SK-N-MC (cell line): ENCODE results near the gene MACROD2.

Source experiments
- EZH2 ChIP-seq: fragments of 200-600 bp; sonication (generic); IDR thresholded peaks from one replicate; pipeline ENCODE4 v1.6.1; 2017; ENCODE audit warnings: antibody characterized with exemption
- POLR2AphosphoS5 ChIP-seq: IDR thresholded peaks from 2 replicates; pipeline ENCODE4 v1.6.1; 2012; ENCODE audit warnings: mild to moderate bottlenecking, low read depth, low read length, borderline replicate concordance

DNA sequence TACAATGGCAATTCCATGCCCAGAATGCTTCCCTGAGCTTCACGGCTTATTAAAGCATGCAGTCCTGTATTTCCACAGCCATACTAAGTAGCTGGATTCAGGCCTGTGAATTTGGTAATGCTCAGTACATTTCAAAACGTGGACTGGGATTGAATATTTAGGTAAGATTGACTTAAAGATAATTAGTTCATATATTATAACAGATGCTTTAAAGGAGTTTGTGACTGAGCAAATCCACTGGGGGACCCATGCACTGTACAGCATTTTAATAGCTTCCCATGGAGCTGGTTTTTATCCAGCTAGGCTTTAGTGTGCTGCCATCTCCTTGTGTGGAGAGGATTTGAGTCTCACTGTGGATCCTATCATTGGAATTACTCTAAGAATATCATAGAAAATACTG is 763.0 kb downstream of the MACROD2 start:
- TF ChIP-seq POLR2AphosphoS5 (no peak), EZH2 (no peak)
